Fibroblast of pulmonary artery (primary cell): ENCODE measurements around the gene ELANE.

ENCODE experiments used
- DNase-seq: peaks from one replicate; pipeline ENCODE4 v3.0.0-alpha.2; 2010; ENCODE audit warnings: low read depth
- H3K4me3 ChIP-seq: replicated peaks from 2 replicates; pipeline ENCODE4 v1.5.1; 2011; ENCODE audit warnings: low read depth, mild to moderate bottlenecking, control low read depth, low read length, moderate library complexity
- CTCF ChIP-seq: IDR thresholded peaks from 2 replicates; pipeline ENCODE4 v1.5.1; 2011; ENCODE audit warnings: mild to moderate bottlenecking, control low read depth, low read length, inconsistent platforms; ENCODE audit errors: missing control alignments

The ELANE gene

GRCh38 chr19:811506-812048, 40.5 kb upstream of the ELANE start:
- no peak overlapping the region for H3K4me3 ChIP-seq
- no peak for TF ChIP-seq CTCF
- no peak for DNase-seq

GRCh38 chr19:812049-812746, 39.9 kb upstream of the ELANE start:
- no peak overlapping the region for H3K4me3 ChIP-seq
- DNase-seq, result no peak
- no peak for TF ChIP-seq CTCF

- no peak for TF ChIP-seq CTCF
- no peak overlapping the region for H3K4me3 ChIP-seq
- DNase-seq, result no peak
Observed at GRCh38 chr19:812747-813218, 39.3 kb upstream of the ELANE start.

DNA sequence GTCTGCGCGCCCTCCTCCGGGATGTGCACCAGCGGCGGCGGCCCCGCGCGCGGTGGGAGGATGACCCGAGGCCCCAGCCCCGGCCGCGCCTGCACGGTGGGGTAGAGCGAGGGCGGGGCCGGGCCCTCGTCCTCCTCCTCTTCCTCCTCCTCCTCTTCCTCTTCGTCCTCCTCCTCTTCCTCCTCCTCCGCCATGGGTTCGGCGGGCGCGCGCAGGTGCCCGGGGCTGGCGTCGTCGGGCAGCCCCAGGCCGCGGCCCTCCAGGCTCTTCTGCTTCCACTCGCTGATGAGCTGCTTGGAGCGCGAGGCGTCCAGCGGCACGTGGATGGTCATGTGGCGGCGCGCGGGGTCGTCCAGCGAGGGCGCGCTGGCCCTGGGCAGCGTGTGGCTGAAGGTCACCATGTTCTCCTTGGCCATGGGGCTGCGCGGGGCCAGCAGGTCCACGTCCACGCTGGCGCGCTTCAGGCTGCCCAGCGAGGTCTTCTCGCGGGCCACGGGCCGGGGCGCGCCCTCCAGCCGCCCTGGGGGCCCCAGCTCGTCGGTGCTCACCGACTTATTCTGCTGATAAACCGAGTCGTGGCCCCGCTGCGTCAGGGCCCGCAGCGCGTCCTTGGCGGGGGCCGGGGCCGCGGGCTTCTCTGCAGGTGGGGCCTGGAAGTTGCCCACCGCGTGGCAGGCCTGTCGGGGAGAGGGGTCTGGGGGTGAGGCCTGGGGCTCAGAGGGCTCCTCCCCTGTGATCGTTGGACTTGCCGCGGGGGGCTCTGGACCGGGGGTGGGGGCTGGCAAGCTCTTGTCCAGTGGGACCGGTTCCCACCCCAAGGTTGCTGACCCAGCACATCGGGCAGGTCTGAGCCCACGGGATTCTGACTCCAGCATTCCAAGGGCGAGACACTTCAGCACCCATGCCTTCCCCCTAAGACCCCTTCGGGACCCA, 38.6 kb upstream of the ELANE start:
- H3K4me3 ChIP-seq, result no peak overlapping the region
- no peak for TF ChIP-seq CTCF
- no peak for DNase-seq

GRCh38 chr19:814152-815078, 37.7 kb upstream of the ELANE start:
- TF ChIP-seq CTCF, result no peak
- no peak overlapping the region for H3K4me3 ChIP-seq
- DNase-seq, result no peak

- no peak for DNase-seq
- no peak overlapping the region for H3K4me3 ChIP-seq
- TF ChIP-seq CTCF, result no peak
Observed at GRCh38 chr19:815079-815774, 36.9 kb upstream of the ELANE start.
